ENCODE measurements around the gene IRS2.

The IRS2 gene

GRCh38 chr13:109707742-109708617, 78.4 kb downstream of the IRS2 start:
- no peak for DNase-seq (ENCODE audit: low read depth in 1 of 2, low spot score in 1 of 2)

GRCh38 chr13:109707044-109707741, 79.2 kb downstream of the IRS2 start:
- DNase-seq (ENCODE audit: low read depth in 1 of 2, low spot score in 1 of 2) = no peak

- no peak for DNase-seq (ENCODE audit: low read depth in 1 of 2, low spot score in 1 of 2)
Measured at GRCh38 chr13:109706015-109706715, 80.2 kb downstream of the IRS2 start.

GRCh38 chr13:109704771-109705635, 81.4 kb downstream of the IRS2 start:
- DNase-seq (ENCODE audit: low read depth in 1 of 2, low spot score in 1 of 2) = no peak

GRCh38 chr13:109703250-109703649, 83.1 kb downstream of the IRS2 start:
- DNase-seq (ENCODE audit: low read depth in 1 of 2, low spot score in 1 of 2) = no peak

Data from stimulated activated CD4-positive, alpha-beta T cell treated with anti-CD3 and anti-CD28 coated beads, Interleukin-15, amount 100 ng/mL, for 1 hour (primary cell).